Measurements from ENCODE around the gene MRPS25.

DNA sequence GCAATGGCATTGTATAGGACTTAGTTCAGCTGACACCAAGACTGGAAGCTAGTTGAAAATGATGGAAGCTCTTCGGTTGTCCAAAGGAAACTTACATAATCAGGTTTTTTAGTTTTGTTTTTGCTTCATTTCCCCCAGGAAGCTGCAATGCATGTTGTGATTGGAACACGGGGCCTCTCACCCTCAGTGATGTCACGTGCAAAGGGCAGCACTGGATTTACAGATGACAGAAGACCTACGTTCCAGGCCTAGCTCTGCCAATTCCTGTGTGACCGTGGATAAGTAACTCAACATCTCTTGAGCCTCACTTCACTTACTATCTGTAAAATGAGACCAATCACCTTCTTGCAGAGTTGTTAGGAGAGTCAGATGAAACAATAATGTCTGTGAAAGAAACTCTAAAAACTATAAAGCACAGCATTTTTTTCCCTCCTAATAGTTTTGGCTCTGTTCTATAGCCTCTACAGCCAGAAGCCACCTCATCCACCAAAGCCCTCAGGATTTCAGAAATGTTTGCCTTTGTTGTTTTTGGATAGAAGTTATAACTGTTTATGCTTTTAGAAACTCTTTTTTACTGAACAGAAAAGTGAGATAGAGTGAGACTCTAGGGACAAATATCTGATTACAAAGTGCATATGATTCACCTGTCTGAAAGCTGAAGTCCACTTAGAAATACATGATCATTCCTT is 29.2 kb upstream of the MRPS25 start:
- TF ChIP-seq, protein P1, sequence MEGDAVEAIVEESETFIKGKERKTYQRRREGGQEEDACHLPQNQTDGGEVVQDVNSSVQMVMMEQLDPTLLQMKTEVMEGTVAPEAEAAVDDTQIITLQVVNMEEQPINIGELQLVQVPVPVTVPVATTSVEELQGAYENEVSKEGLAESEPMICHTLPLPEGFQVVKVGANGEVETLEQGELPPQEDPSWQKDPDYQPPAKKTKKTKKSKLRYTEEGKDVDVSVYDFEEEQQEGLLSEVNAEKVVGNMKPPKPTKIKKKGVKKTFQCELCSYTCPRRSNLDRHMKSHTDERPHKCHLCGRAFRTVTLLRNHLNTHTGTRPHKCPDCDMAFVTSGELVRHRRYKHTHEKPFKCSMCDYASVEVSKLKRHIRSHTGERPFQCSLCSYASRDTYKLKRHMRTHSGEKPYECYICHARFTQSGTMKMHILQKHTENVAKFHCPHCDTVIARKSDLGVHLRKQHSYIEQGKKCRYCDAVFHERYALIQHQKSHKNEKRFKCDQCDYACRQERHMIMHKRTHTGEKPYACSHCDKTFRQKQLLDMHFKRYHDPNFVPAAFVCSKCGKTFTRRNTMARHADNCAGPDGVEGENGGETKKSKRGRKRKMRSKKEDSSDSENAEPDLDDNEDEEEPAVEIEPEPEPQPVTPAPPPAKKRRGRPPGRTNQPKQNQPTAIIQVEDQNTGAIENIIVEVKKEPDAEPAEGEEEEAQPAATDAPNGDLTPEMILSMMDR (conservative IDR thresholded peaks at IDR 0.05; ENCODE audit: low read depth in 2 of 2): no peak
- TF ChIP-seq EZH2phosphoT487 (IDR thresholded peaks at IDR 0.05; ENCODE audit: unreplicated experiment) (no peak), EZH2 (IDR thresholded peaks at IDR 0.05; ENCODE audit: low read depth, unreplicated experiment) (no peak), POLR2AphosphoS5 (IDR thresholded peaks at IDR 0.05; ENCODE audit: low read depth) (no peak), JUNB (IDR thresholded peaks at IDR 0.05; ENCODE audit: unreplicated experiment) (no peak)
- TF ChIP-seq, protein P2, sequence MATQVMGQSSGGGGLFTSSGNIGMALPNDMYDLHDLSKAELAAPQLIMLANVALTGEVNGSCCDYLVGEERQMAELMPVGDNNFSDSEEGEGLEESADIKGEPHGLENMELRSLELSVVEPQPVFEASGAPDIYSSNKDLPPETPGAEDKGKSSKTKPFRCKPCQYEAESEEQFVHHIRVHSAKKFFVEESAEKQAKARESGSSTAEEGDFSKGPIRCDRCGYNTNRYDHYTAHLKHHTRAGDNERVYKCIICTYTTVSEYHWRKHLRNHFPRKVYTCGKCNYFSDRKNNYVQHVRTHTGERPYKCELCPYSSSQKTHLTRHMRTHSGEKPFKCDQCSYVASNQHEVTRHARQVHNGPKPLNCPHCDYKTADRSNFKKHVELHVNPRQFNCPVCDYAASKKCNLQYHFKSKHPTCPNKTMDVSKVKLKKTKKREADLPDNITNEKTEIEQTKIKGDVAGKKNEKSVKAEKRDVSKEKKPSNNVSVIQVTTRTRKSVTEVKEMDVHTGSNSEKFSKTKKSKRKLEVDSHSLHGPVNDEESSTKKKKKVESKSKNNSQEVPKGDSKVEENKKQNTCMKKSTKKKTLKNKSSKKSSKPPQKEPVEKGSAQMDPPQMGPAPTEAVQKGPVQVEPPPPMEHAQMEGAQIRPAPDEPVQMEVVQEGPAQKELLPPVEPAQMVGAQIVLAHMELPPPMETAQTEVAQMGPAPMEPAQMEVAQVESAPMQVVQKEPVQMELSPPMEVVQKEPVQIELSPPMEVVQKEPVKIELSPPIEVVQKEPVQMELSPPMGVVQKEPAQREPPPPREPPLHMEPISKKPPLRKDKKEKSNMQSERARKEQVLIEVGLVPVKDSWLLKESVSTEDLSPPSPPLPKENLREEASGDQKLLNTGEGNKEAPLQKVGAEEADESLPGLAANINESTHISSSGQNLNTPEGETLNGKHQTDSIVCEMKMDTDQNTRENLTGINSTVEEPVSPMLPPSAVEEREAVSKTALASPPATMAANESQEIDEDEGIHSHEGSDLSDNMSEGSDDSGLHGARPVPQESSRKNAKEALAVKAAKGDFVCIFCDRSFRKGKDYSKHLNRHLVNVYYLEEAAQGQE (IDR thresholded peaks at IDR 0.05; ENCODE audit: unreplicated experiment): no peak

Data from GM23338 (cell line).